ENCODE data around the gene SH2D1A.
"Not testable (repeated sequence)": the region's sequence is repeated elsewhere in the genome, so short reads cannot be mapped to it uniquely, and the experiment has no call there.

The SH2D1A gene

GRCh38 chrX:124405868-124406267 lies 59.5 kb downstream of the SH2D1A start:
- no peaks in the 10 kb centered on the region for H3K9me3 ChIP-seq (ENCODE audit: severe bottlenecking)
- DNase-seq = no peak
- TF ChIP-seq CTCF (IDR thresholded peaks at IDR 0.05; ENCODE audit: low read depth, low read length) = no peak

GRCh38 chrX:124406294-124407014 lies 60.1 kb downstream of the SH2D1A start:
- DNase-seq = peak; percentile 38
- H3K27me3 ChIP-seq (ENCODE audit: insufficient read depth, low read depth, severe bottlenecking) = peaks cover 45% of the 10 kb centered on the region
- H3K9me3 ChIP-seq (ENCODE audit: severe bottlenecking) = no peaks in the 10 kb centered on the region
- TF ChIP-seq CTCF (IDR thresholded peaks at IDR 0.05; ENCODE audit: low read depth, low read length) = peak; percentile 47; the same call in 1 of the 2 replicates
- H3K4me3 ChIP-seq (ENCODE audit: low read depth, low read length) = no peak overlapping the region
- H3K36me3 ChIP-seq = no peaks in the 10 kb centered on the region
- no peak overlapping the region for H3K27ac ChIP-seq

More at GRCh38 chrX:124405868-124406267, 59.5 kb downstream of the SH2D1A start:
- no peak overlapping the region for H3K27ac ChIP-seq
- peaks cover 46% of the 10 kb centered on the region for H3K27me3 ChIP-seq (ENCODE audit: insufficient read depth, low read depth, severe bottlenecking)
- no peak overlapping the region for H3K4me3 ChIP-seq (ENCODE audit: low read depth, low read length)
- no peaks in the 10 kb centered on the region for H3K36me3 ChIP-seq

GRCh38 chrX:124407226-124407625 lies 60.9 kb downstream of the SH2D1A start:
- H3K27me3 ChIP-seq (ENCODE audit: insufficient read depth, low read depth, severe bottlenecking) = peaks cover 44% of the 10 kb centered on the region
- H3K9me3 ChIP-seq (ENCODE audit: severe bottlenecking) = no peaks in the 10 kb centered on the region
- no peak overlapping the region for H3K27ac ChIP-seq
- no peak for DNase-seq
- H3K4me3 ChIP-seq (ENCODE audit: low read depth, low read length) = no peak overlapping the region
- no peaks in the 10 kb centered on the region for H3K36me3 ChIP-seq
- TF ChIP-seq CTCF (IDR thresholded peaks at IDR 0.05; ENCODE audit: low read depth, low read length) = no peak

- H3K27me3 ChIP-seq (ENCODE audit: insufficient read depth, low read depth, severe bottlenecking) = peaks cover 43% of the 10 kb centered on the region
- H3K4me3 ChIP-seq (ENCODE audit: low read depth, low read length); H3K27ac ChIP-seq; H3K9me3 ChIP-seq (ENCODE audit: severe bottlenecking); DNase-seq; H3K36me3 ChIP-seq: not testable (repeated sequence)
These were observed 62.0 kb downstream of the SH2D1A start for GRCh38 chrX:124408380-124408779.

- H3K27ac ChIP-seq = no peak overlapping the region
- H3K9me3 ChIP-seq (ENCODE audit: severe bottlenecking) = no peaks in the 10 kb centered on the region
- H3K4me3 ChIP-seq (ENCODE audit: low read depth, low read length) = no peak overlapping the region
- H3K27me3 ChIP-seq (ENCODE audit: insufficient read depth, low read depth, severe bottlenecking) = peaks cover 23% of the 10 kb centered on the region
- DNase-seq = no peak
- no peak for TF ChIP-seq CTCF (IDR thresholded peaks at IDR 0.05; ENCODE audit: low read depth, low read length)
- no peaks in the 10 kb centered on the region for H3K36me3 ChIP-seq
These were observed 66.9 kb downstream of the SH2D1A start for GRCh38 chrX:124413244-124413643.

GRCh38 chrX:124414281-124414680 lies 67.9 kb downstream of the SH2D1A start:
- H3K27me3 ChIP-seq (ENCODE audit: insufficient read depth, low read depth, severe bottlenecking) = peaks cover 27% of the 10 kb centered on the region
- H3K9me3 ChIP-seq (ENCODE audit: severe bottlenecking) = no peaks in the 10 kb centered on the region
- no peaks in the 10 kb centered on the region for H3K36me3 ChIP-seq
- H3K4me3 ChIP-seq (ENCODE audit: low read depth, low read length) = no peak overlapping the region
- TF ChIP-seq CTCF (IDR thresholded peaks at IDR 0.05; ENCODE audit: low read depth, low read length) = no peak
- H3K27ac ChIP-seq = no peak overlapping the region
- DNase-seq = no peak
